Stromal cell of bone marrow (primary cell): ENCODE measurements around the gene EPHA5.
"Not testable (repeated sequence)": the region's sequence is repeated elsewhere in the genome, so short reads cannot be mapped to it uniquely, and the experiment has no call there.

Source experiments
- DNase-seq: peaks from one replicate; pipeline ENCODE4 v3.0.0-alpha.2; 2012; ENCODE audit warnings: low read depth

The EPHA5 gene

DNA sequence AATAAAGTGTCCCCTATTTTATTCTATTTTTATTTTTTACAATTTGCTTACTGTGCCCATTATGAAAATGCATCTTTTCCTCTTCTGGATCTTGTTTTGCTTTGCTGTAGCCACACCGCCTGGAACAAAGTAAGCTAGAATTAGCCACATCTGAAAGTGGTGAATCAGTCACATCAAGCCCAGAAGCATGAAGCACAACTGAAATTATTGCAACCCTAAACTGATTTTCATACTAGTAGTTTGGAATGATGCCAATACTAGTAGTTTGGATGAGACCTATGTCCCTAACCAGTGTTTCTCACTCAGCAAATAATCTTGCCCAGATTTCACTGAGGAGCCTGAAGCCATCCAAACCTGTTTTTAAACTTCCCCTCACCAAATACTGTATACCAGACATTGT is 303.0 kb downstream of the EPHA5 start:
- peak; percentile 11 for DNase-seq

DNA sequence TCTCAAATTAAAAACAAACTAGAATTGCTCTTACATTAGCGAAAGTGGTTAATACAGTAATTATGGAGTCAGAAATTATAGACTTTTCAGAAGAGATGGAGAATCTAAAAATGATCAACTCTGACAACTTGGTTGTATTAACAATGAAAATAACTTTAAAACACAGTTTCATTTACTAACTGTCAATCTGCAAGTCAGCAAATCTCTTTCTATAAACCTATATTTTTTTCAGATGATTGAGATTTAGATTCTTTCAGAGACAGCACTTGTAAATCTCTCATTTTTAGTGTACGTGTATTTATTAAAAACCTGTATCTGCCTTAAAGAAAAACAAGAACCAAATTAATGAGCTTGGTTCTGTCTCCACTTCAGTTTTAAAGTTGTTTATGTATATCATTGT is 311.4 kb downstream of the EPHA5 start:
- DNase-seq = no peak

DNA sequence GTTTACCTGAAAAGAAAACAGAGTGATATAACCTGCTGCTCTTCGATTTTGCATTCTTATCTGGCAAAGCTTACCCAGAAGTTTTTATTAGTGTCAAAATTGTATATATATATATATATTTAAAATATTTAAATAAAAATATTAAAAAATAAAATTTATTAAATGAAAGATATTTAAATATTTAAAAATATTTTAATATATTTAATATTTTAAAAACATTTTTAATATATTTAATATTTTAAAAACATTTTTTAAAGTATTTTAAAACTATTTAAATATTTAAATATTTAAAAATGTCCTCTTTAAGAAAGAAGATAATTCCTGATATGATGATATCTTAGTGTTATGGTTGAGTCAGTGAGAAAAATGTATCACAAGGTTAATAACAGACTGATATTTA is 317.2 kb downstream of the EPHA5 start:
- DNase-seq = no peak

DNA sequence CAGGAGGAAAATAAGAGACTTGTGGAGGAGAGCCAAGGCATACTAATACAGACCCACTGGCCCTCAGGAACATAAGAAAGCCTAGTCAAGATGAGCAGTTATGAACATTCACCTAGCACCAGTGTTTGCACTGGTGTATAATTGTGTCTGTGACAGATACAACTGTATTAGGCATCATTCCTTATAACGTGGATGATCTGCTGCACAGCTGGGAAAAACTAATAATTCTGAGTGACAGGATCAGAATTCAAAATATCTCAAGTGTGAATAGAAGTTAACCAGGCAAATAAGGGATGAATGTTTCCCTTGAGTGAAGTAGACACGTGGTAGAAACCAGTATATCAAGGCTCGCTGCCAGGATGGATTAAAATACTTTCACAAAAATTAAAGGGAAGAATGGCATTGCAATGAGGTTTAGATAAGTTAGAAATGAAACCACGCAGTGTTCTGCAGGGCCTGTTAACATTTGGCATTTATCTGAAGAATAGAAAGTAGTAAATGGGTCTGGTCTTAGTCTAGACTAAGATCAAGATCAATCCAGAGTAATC is 325.9 kb downstream of the EPHA5 start:
- no peak for DNase-seq

DNA sequence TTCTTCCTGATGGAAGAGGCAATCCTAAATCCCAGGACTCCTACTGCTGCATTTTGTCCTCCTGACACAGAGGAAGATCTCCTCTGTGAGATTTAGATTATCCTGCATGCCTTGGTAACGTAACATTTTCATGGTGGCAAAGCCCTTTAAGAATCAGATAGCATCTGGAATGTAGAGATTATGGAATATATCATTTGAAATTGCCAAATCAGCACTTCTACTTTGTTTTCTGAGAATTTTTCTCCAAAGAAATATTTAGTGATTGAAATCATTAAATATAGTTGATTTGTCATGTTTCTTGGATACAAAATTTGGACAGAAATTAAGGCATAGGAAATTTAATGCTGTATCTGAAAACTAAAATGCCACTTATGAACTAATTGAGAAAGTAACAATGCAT is 326.9 kb downstream of the EPHA5 start:
- DNase-seq = no peak

DNA sequence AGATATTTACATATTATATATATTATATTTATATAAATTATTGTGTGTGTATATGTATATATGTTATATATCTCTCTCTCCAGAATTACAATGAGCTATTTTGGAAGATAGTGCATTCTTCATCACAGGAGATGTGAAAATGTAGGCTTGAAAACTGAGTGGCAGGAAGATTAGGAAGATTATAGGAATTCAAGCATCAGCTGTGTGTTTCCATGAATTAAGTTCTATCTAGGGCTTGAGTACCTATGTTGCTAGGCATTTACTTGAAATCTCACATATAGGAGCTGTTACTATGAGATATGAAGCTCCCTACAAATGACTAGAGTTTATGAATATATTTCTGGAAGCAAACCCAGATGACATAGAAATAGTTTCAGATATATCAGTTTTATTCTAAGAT is 328.7 kb downstream of the EPHA5 start:
- DNase-seq = no peak

DNA sequence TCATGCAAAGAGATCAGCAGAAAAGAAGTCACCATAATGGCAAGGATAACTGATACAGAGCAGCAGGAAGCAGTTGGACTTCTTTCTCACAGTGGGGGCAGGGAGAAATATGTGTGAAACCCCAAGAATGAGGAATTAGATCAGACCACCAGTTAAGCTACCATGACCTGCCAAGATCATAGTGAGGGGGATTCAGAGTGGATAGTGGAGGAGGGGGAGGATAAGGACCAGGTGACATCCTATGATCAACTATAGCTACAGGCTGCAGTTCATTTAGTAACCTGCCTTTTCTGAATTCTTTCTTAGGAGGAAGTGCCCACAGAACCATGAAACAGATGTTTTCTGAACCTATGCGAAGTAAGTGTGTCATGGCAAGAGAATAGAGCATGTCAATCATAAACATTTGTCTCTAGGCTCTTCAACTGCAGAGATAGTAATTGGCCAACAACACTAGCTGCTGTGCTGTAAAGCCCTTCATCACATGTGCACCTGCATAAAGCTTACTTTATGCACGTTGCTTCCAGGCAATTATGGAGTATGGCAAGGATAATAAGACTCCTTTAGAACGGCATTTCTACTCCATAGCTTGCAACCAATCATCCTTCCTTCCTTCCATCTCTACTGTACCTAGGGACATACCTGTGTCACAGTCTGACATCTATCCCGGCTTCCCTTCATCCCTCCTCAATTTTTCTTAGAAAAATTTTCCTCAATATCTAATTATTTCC is 329.7 kb downstream of the EPHA5 start:
- DNase-seq = no peak

DNA sequence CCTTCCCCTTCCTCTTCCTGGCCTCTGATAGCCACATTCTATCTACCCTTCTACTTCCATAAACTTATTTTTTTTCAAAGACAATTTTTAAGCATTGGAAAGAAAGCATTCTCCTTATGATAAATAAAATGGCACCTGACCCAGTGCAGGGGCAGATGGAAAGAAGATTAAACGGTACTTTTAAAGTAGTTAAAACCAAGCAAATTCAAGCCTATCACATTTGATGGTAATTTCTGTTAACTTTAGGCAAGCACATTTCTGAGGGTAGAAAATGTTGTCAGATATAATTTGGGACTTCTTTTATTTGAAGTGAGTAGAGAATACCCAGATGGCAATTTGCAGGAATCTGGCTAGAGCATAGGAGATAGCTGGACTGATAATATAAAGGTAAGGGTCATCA is 332.9 kb downstream of the EPHA5 start:
- DNase-seq = no peak

DNA sequence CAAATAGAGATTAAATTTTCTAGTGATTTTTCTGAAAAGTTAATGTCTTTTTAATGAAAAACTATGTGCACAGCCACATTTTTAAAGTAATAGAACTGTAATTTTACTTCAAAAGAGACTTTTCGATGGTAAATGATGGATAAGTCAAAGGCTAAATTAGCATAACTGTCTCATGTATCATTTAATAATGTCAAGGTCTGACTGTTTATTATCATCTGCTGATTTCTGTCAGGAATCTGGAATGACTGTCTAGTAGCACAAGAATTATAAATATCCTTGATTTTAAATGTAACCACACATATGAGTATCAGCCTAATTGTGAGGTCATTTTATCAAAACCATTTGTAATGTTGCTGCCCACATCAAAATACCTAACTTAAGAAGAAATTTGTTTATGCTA is 333.8 kb downstream of the EPHA5 start:
- no peak for DNase-seq

DNA sequence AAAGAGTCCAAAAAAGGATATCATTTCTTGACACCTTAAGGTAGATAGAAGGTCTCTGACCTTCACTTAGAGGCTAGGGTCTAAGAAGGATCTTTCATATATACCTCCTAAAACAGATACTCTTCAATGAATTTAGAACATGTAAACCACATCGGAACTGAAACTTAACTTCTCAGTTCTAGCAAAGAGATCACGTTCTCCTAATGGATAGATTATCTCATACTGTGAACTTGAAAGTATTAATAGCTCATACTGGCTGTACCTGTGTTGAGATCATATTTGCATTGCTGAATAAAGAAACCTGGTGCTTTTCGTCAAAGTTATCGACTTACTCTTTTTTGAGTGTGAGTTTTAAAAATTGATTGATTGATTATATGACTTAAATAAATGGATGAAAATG is 353.8 kb downstream of the EPHA5 start:
- DNase-seq = no peak

DNA sequence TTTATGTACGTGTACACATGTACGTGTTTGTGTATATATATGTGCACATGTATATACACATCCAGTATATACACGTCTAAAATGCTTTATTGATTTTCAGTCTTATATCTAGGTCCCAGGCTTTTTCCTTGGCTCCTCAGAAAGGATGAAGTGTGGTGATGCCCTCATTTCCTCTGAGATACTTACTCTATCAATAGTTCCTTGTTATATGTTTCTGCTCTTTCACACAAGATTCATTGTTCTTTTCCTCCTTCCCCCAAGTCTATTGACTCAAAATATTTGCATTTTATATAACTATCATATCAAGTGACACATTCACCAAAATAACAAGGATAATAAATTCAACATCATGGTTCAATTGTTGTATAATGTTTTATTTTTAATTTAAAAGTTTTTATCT is 359.2 kb downstream of the EPHA5 start:
- no peak for DNase-seq

DNA sequence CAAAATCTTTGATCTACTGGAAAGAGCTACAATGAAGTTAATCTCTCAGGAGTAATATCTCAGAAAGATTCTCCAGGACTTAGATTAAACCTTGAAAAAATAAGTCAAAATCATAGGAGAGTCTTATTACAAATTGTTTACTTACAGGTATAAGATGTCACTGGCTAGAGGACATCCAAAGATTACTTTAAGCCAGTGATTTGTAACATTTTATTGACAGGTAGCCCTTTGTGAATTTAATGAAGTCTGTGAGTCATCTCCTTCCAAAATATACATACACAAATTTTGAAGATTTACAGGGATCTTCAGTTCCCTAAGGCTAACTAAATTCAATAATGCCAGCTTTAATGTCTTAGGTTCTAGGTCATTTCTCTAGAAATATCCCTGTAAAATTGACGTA is 359.7 kb downstream of the EPHA5 start:
- DNase-seq = no peak

DNA sequence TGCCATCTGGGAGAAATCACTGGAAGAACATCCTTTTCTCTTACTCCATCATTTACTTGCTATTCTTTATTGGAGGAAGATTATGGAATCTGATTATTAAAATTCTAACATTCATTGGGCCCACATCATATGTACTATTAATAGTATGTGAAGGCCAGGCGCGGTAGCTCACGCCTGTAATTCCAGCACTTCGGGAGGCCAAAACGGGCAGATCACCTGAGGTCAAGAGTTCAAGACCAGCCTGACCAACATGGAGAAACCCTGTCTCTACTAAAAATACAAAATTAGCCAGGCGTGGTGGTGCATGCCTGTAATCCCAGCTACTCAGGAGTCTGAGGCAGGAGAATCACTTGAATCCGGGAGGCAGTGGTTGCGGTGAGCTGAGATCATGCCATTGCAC is 361.7 kb downstream of the EPHA5 start:
- not testable (repeated sequence) for DNase-seq

DNA sequence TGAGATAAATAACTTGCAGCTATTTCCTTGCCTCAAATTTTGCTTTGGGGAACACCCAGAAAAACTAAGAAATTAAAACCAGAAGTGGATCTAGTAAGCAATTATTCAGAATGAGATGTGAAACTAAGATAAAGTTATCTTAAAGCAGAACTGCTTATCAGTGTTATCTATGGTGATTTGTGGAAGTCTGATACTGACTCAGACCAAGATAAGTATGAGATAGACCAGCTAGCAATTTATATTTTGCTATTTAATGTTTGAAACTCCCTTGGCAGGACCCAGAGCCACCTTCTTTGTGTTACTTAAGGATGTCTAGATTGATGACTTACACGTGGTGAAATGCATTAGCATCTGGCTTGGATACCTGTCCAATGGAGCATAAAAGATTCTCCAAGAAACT is 368.1 kb downstream of the EPHA5 start:
- no peak for DNase-seq

DNA sequence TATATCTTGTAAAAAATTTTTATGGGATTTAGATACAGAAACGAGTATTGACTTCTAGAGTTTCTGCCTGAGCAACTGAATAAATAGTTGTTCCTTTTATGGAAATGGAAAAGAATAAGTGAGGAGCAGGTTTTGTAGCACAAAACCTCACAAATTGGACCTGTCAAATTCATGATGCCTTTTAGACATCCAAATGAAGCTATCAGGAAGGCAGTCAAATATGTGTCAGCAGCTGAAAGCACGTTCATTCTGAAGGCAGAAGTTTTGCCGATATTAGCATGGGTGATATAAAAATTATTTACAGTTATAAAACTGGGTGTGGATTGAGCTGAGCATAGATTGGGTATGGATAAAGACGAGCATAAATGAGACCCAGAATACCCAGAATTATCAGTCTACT is 374.0 kb downstream of the EPHA5 start:
- no peak for DNase-seq

DNA sequence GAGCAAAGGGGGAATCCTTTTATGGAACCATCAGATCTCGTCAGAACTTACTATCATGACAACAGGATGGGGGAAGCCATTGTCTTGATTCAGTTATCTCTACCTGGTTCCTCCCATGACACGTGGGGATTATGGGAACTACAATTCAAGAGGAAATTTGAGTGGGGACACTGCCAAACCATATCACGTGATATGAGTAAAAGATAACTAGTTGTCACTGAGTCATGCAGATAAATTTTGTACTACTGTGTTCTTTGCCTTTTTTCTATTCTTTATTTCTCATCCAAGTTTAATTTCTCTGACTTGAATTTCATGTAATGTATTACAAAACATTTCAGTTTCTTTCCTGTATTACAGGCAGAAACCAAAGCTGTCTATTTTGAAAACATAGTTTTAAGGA is 383.2 kb downstream of the EPHA5 start:
- no peak for DNase-seq
